Tibial artery (tissue), 4 donors: ENCODE results near the gene UBLCP1.
"Not testable (repeated sequence)": the region's sequence is repeated elsewhere in the genome, so short reads cannot be mapped to it uniquely, and the experiment has no call there.

ENCODE experiments used
- DNase-seq, 2 donors: peaks; one replicate each; pipeline ENCODE4 v3.0.0-alpha.2; 2019
- H3K27ac ChIP-seq, 2 donors: fragments of 200-600 bp; sonication (generic) in 1 of 2; 1 replicate in 1 of 2; 2 replicates in 1 of 2; pipeline ENCODE4 v1.5.1; 2018 to 2019; ENCODE audit warnings: mild to moderate bottlenecking in 1 of 2
- H3K27me3 ChIP-seq, 2 donors: fragments of 200-600 bp; sonication (generic) in 1 of 2; one replicate each; pipeline versions ENCODE4 v1.5.1 to v1.6.0; 2016 to 2019
- H3K36me3 ChIP-seq, 3 donors: fragments of 200-600 bp; sonication (generic) in 2 of 3; one replicate each; pipeline ENCODE4 v1.5.1; 2016 to 2019; ENCODE audit warnings: mild to moderate bottlenecking in 2 of 3
- H3K4me1 ChIP-seq, 4 donors: fragments of 200-600 bp; sonication (generic) in 2 of 4; 1 replicate in 3 of 4; 2 replicates in 1 of 4; pipeline ENCODE4 v1.5.1; 2016 to 2019
- H3K4me3 ChIP-seq, 2 donors: fragments of 200-600 bp; sonication (generic) in 1 of 2; 1 replicate in 1 of 2; 2 replicates in 1 of 2; pipeline ENCODE4 v1.5.1; 2018 to 2019; ENCODE audit warnings: mild to moderate bottlenecking in 2 of 2
- H3K9me3 ChIP-seq, 3 donors: fragments of 200-600 bp; sonication (generic) in 1 of 3; one replicate each; pipeline ENCODE4 v1.5.1; 2016 to 2019
- CTCF ChIP-seq, 2 experiments: fragments of 200-600 bp in 1 of 2; fragments of 450-650 bp in 1 of 2; IDR thresholded peaks; one replicate each; pipeline ENCODE4 v1.5.1; 2017 to 2019; ENCODE audit warnings: antibody characterized with exemption in 2 of 2, mild to moderate bottlenecking in 1 of 2, moderate library complexity in 1 of 2
- intact Hi-C: fragments of 100-400 bp; cut with DNase I; formaldehyde crosslinking; loops from one replicate; pipeline ENCODE4 v1.15.0; 2023; ENCODE audit warnings: low total_unique reads

The UBLCP1 gene

GRCh38 chr5:159230657-159231056, 32.4 kb upstream of the UBLCP1 start:
- no peak overlapping the region for H3K27ac ChIP-seq
- TF ChIP-seq CTCF (IDR thresholded peaks at IDR 0.05), result no peak
- no peaks in the 10 kb centered on the region for H3K27me3 ChIP-seq
- no peaks in the 10 kb centered on the region for H3K9me3 ChIP-seq
- DNase-seq, result no peak
- H3K4me3 ChIP-seq, result no peak overlapping the region
- intact Hi-C loops, result no loop called here
- no peaks in the 10 kb centered on the region for H3K36me3 ChIP-seq
- H3K4me1 ChIP-seq, result no peaks in the 10 kb centered on the region

GRCh38 chr5:159231167-159231566, 31.9 kb upstream of the UBLCP1 start:
- intact Hi-C loops, result no loop called here

GRCh38 chr5:159235871-159236520, 27.1 kb upstream of the UBLCP1 start:
- H3K27me3 ChIP-seq, H3K4me3 ChIP-seq, H3K36me3 ChIP-seq, intact Hi-C loops, H3K9me3 ChIP-seq, H3K4me1 ChIP-seq, H3K27ac ChIP-seq, DNase-seq: not testable (repeated sequence)

More at GRCh38 chr5:159231167-159231566, 31.9 kb upstream of the UBLCP1 start:
- Histone ChIP-seq H3K27me3 (no peaks in the 10 kb centered on the region), H3K9me3 (no peaks in the 10 kb centered on the region), H3K27ac (no peak overlapping the region), H3K36me3 (no peaks in the 10 kb centered on the region), H3K4me1 (no peaks in the 10 kb centered on the region), H3K4me3 (no peak overlapping the region)
- DNase-seq, result no peak
- no peak for TF ChIP-seq CTCF (IDR thresholded peaks at IDR 0.05)

GRCh38 chr5:159240301-159240870, 22.7 kb upstream of the UBLCP1 start:
- Histone ChIP-seq H3K27ac (no peak overlapping the region), H3K4me1 (no peaks in the 10 kb centered on the region), H3K4me3 (no peak overlapping the region), H3K9me3 (no peaks in the 10 kb centered on the region), H3K27me3 (no peaks in the 10 kb centered on the region), H3K36me3 (no peaks in the 10 kb centered on the region)
- intact Hi-C loops, result no loop called here
- TF ChIP-seq CTCF (IDR thresholded peaks at IDR 0.05), result no peak
- DNase-seq, result no peak

- no peak overlapping the region for H3K27ac ChIP-seq
- no peak overlapping the region for H3K4me3 ChIP-seq
- no peak for TF ChIP-seq CTCF (IDR thresholded peaks at IDR 0.05)
Observed at GRCh38 chr5:159241946-159242552, 21.0 kb upstream of the UBLCP1 start.

GRCh38 chr5:159242656-159243055, 20.4 kb upstream of the UBLCP1 start:
- Histone ChIP-seq H3K9me3 (no peaks in the 10 kb centered on the region), H3K27ac (no peak overlapping the region), H3K27me3 (no peaks in the 10 kb centered on the region), H3K36me3 (no peaks in the 10 kb centered on the region), H3K4me3 (no peak overlapping the region), H3K4me1 (no peaks in the 10 kb centered on the region)
- intact Hi-C loops, result no loop called here
- TF ChIP-seq CTCF (IDR thresholded peaks at IDR 0.05), result no peak
- DNase-seq, result no peak

More at GRCh38 chr5:159241946-159242552, 21.0 kb upstream of the UBLCP1 start:
- no peaks in the 10 kb centered on the region for H3K27me3 ChIP-seq
- H3K36me3 ChIP-seq, result no peaks in the 10 kb centered on the region
- H3K4me1 ChIP-seq, result no peaks in the 10 kb centered on the region
- no peaks in the 10 kb centered on the region for H3K9me3 ChIP-seq
- intact Hi-C loops, result no loop called here
- DNase-seq, result no peak
